Naive B cell (primary cell): Measurements from ENCODE around the gene ELFN2. TPM values are rescaled to one million over a fixed set of nuclear protein-coding genes. Genes with fewer than 3 reads are reported as not detected.

Experiments
- ATAC-seq, 2 donors: fragments of 150-1000 bp; cut with Tn5 transposase; 2 replicates each; pipeline ENCODE4 v1.10.0; 2021; ENCODE audit warnings: low read depth in 2 of 2, mild to moderate bottlenecking in 2 of 2, moderate library complexity in 2 of 2
- DNase-seq: peaks from one replicate; pipeline ENCODE4 v3.0.0; 2022
- H3K27ac Mint-ChIP-seq, 6 donors: one replicate each; pipeline ENCODE4 v1.8.0; 2020 to 2022; ENCODE audit warnings: mild to moderate bottlenecking in 6 of 6, mixed read lengths in 6 of 6, moderate library complexity in 5 of 6, inconsistent platforms in 2 of 6
- H3K27me3 Mint-ChIP-seq, 3 donors: one replicate each; pipeline ENCODE4 v1.8.0; 2021 to 2022; ENCODE audit warnings: mixed read lengths in 3 of 3, mild to moderate bottlenecking in 1 of 3
- H3K36me3 Mint-ChIP-seq, 2 donors: one replicate each; pipeline ENCODE4 v1.8.0; 2020 to 2022; ENCODE audit warnings: mixed read lengths in 2 of 2, inconsistent platforms in 1 of 2, mild to moderate bottlenecking in 1 of 2
- H3K4me1 Mint-ChIP-seq, 3 donors: one replicate each; pipeline ENCODE4 v1.8.0; 2020 to 2022; ENCODE audit warnings: mixed read lengths in 3 of 3, inconsistent platforms in 1 of 3, mild to moderate bottlenecking in 1 of 3, moderate library complexity in 1 of 3
- H3K4me3 Mint-ChIP-seq, 8 donors: one replicate each; pipeline ENCODE4 v1.8.0; 2020 to 2022; ENCODE audit warnings: mild to moderate bottlenecking in 8 of 8, mixed read lengths in 8 of 8, moderate library complexity in 8 of 8, inconsistent platforms in 2 of 8
- H3K9me3 Mint-ChIP-seq, 7 donors: one replicate each; pipeline ENCODE4 v1.8.0; 2020 to 2022; ENCODE audit warnings: mixed read lengths in 7 of 7, mild to moderate bottlenecking in 5 of 7, inconsistent platforms in 2 of 7, moderate library complexity in 1 of 7
- polyA plus RNA-seq, 6 donors: library from polyadenylated mRNA; unstranded; fragments of 300-500 nt; fragmentation: Illumina TruSeq; gene quantifications; one replicate each; pipeline ENCODE4 v1.2.3, GENCODE V29; 2021; ENCODE audit warnings: low read depth in 6 of 6

The ELFN2 gene
- polyA plus RNA-seq, 6 donors from 2014 or later: not detected

DNA sequence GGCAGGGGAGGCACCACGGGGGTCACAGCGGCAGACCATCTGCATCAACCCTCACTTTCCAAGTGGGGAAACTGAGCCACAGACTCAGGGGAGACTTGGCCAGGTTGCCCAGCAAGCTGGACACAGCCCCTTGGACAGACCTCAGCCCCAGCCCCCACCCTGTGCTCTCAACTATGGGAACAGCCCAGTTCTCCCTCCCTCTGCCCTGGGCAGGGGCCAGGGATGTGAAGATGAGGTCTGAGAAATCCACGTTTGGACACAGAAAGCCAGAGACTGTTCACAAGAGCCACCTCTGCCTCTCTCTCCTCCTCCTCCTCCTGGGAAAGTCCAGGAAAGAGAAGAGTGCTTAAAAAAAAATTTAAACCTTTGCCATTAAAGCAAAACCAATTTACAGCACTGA lies 50.1 kb downstream of the ELFN2 start:
- ATAC-seq (no peak), DNase-seq (no peak)
- no peaks in the 10 kb centered on the region for H3K9me3 Mint-ChIP-seq
- peak overlapping the region in 1 of 8 donors; percentile 59 for H3K4me3 Mint-ChIP-seq
- peaks cover 8 to 45% (median 25%) of the 10 kb centered on the region in 3 donors for H3K4me1 Mint-ChIP-seq
- H3K27me3 Mint-ChIP-seq: peaks cover 8 to 68% (median 54%) of the 10 kb centered on the region in 3 donors
- H3K27ac Mint-ChIP-seq: no peak overlapping the region
- no peaks in the 10 kb centered on the region for H3K36me3 Mint-ChIP-seq

- ATAC-seq: no peak
- peaks cover 8 to 40% (median 28%) of the 10 kb centered on the region in 3 donors for H3K4me1 Mint-ChIP-seq
- H3K4me3 Mint-ChIP-seq: peak overlapping the region in 1 of 8 donors; percentile 29
- DNase-seq: no peak
- H3K36me3 Mint-ChIP-seq: no peaks in the 10 kb centered on the region
- H3K27ac Mint-ChIP-seq: peak overlapping the region in 2 of 6 donors; percentile 45 to 73
- H3K27me3 Mint-ChIP-seq: peaks cover 8 to 63% (median 52%) of the 10 kb centered on the region in 3 donors
- H3K9me3 Mint-ChIP-seq: no peaks in the 10 kb centered on the region
These were observed 50.6 kb downstream of the ELFN2 start for GRCh38 chr22:37376643-37377042.

DNA sequence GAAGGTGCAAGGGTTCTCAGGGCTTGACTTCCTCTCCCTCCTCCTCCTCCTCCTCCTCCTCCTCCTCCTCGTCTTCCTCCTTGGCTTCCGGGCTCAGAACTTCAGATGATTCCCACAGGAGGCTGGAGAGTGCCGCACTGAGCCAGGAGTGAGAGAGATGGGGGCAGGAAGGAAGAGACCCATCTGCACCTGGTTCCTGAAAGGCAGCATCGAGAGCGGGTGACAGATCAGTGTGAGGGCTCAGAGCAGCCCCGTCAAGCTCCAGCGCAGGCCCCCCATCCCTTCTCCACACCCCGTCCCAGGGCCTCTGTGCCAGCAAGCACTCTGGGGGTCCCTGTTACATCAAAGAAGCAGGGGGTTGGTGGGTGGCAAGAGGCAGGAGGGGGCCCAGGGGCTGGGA lies 51.5 kb downstream of the ELFN2 start:
- H3K27ac Mint-ChIP-seq: peak overlapping the region in 2 of 6 donors; percentile 75 to 80
- H3K36me3 Mint-ChIP-seq: no peaks in the 10 kb centered on the region
- no peak for ATAC-seq
- H3K27me3 Mint-ChIP-seq: peaks cover 8 to 55% (median 44%) of the 10 kb centered on the region in 3 donors
- no peaks in the 10 kb centered on the region for H3K9me3 Mint-ChIP-seq
- DNase-seq: no peak
- H3K4me3 Mint-ChIP-seq: peak overlapping the region in 1 of 8 donors; percentile 60
- H3K4me1 Mint-ChIP-seq: peaks cover 11 to 38% (median 30%) of the 10 kb centered on the region in 3 donors

- H3K27me3 Mint-ChIP-seq: peaks cover 8 to 51% (median 42%) of the 10 kb centered on the region in 3 donors
- ATAC-seq (no peak), DNase-seq (no peak)
- peaks cover 23 to 49% (median 42%) of the 10 kb centered on the region in 3 donors for H3K4me1 Mint-ChIP-seq
- H3K36me3 Mint-ChIP-seq: no peaks in the 10 kb centered on the region
- no peak overlapping the region for H3K4me3 Mint-ChIP-seq
- no peaks in the 10 kb centered on the region for H3K9me3 Mint-ChIP-seq
- H3K27ac Mint-ChIP-seq: peak overlapping the region in 1 of 6 donors; percentile 60
These were observed 52.7 kb downstream of the ELFN2 start for GRCh38 chr22:37374571-37374970.

DNA sequence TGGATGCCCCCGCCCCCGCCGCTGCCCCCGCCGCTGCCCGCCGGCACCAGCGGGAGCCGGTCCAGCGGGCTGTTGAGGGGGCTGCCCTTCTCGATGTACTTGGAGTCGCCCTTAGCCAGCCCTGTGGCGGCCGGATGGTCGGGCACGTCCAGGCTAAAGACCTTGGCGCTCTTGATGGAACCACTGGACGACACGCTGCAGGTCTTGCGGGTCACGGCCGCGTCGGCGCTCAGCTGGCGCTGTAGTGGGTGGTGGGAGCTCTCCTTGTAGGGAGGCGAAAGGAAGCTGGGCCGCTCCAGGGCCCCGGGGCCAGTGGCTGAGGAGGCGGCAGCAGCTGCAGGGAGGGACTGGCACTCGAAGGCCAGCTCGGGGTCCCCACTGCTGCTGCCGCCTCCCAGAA lies 53.8 kb downstream of the ELFN2 start:
- DNase-seq (no peak), ATAC-seq (no peak)
- H3K4me3 Mint-ChIP-seq: no peak overlapping the region
- H3K27ac Mint-ChIP-seq: no peak overlapping the region
- no peaks in the 10 kb centered on the region for H3K36me3 Mint-ChIP-seq
- peaks cover 8 to 40% (median 31%) of the 10 kb centered on the region in 3 donors for H3K27me3 Mint-ChIP-seq
- H3K4me1 Mint-ChIP-seq: peaks cover 27 to 53% (median 48%) of the 10 kb centered on the region in 3 donors
- no peaks in the 10 kb centered on the region for H3K9me3 Mint-ChIP-seq

GRCh38 chr22:37371911-37372310 lies 55.4 kb downstream of the ELFN2 start:
- no peaks in the 10 kb centered on the region for H3K36me3 Mint-ChIP-seq
- peaks cover 3 to 29% (median 20%) of the 10 kb centered on the region in 3 donors for H3K27me3 Mint-ChIP-seq
- peak overlapping the region in 5 of 6 donors; percentile 75 to 88 (median 79) for H3K27ac Mint-ChIP-seq
- no peak for DNase-seq
- H3K9me3 Mint-ChIP-seq: no peaks in the 10 kb centered on the region
- H3K4me1 Mint-ChIP-seq: peaks cover 32 to 49% (median 45%) of the 10 kb centered on the region in 3 donors
- ATAC-seq: no peak
- peak overlapping the region in 3 of 8 donors; percentile 15 to 69 (median 22) for H3K4me3 Mint-ChIP-seq

GRCh38 chr22:37371491-37371890 lies 55.8 kb downstream of the ELFN2 start:
- ATAC-seq: no peak
- Mint-ChIP-seq H3K27me3 (peaks cover 3 to 24% (median 16%) of the 10 kb centered on the region in 3 donors), H3K9me3 (no peaks in the 10 kb centered on the region), H3K4me1 (peaks cover 36 to 53% (median 49%) of the 10 kb centered on the region in 3 donors), H3K27ac (peak overlapping the region in 5 of 6 donors; percentile 75 to 88 (median 79)), H3K4me3 (peak overlapping the region in 4 of 8 donors; percentile 15 to 87 (median 46)), H3K36me3 (no peaks in the 10 kb centered on the region)
- DNase-seq: no peak

DNA sequence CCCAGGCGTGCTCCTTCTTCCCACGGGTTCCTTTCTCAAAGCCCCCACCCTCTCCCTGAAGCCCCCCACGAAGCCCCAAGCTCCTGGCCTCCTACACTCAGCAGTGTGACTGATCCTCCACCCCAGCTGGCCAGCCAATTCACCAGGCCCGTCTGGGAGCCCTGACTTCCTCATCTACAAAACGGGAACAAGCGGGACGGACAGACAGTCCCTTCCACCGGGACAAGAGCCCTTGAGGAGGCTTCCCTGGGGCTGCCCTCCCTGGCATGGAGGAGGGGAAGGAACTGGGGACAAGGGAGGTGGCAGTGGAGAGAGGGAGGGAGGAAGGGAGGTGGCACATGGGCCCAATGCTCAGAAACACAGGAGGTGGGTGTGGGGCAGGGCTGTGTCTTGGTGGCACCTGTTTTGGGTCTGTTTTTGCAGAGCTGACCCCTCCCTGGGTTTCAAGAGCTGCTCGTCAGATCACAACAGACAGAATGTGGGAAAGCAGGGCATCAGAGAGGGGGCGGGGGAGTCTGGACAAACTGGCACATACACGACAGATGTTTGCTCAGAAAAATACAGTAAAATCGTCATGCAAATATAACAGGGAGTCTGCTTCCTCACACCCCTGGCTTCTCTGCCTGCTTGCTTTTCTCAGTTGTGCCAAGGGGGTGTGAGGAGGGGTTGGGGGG lies 56.8 kb downstream of the ELFN2 start:
- peak overlapping the region in 7 of 8 donors; percentile 35 to 87 (median 75) for H3K4me3 Mint-ChIP-seq
- no peaks in the 10 kb centered on the region for H3K9me3 Mint-ChIP-seq
- no peaks in the 10 kb centered on the region for H3K36me3 Mint-ChIP-seq
- H3K27me3 Mint-ChIP-seq: peaks cover 0 to 15% (median 8%) of the 10 kb centered on the region in 3 donors
- H3K4me1 Mint-ChIP-seq: peaks cover 47 to 58% (median 55%) of the 10 kb centered on the region in 3 donors
- H3K27ac Mint-ChIP-seq: peak overlapping the region; percentile 65 to 93 (median 81)
- DNase-seq (peak; percentile 51), ATAC-seq (peak; percentile 55 to 64)

GRCh38 chr22:37369483-37369882 lies 57.8 kb downstream of the ELFN2 start:
- Mint-ChIP-seq H3K36me3 (no peaks in the 10 kb centered on the region), H3K9me3 (no peaks in the 10 kb centered on the region), H3K4me1 (peaks cover 56 to 64% (median 64%) of the 10 kb centered on the region in 3 donors), H3K27ac (peak overlapping the region in 3 of 6 donors; percentile 39 to 78 (median 64)), H3K27me3 (peaks cover 0 to 7% (median 0%) of the 10 kb centered on the region in 3 donors), H3K4me3 (peak overlapping the region in 4 of 8 donors; percentile 21 to 69 (median 44))
- no peak for DNase-seq
- no peak for ATAC-seq

GRCh38 chr22:37368058-37368457 lies 59.2 kb downstream of the ELFN2 start:
- H3K4me3 Mint-ChIP-seq: peak overlapping the region in 4 of 8 donors; percentile 55 to 71 (median 65)
- H3K4me1 Mint-ChIP-seq: peaks cover 67 to 71% (median 70%) of the 10 kb centered on the region in 3 donors
- H3K36me3 Mint-ChIP-seq: no peaks in the 10 kb centered on the region
- DNase-seq: no peak
- peak overlapping the region in 3 of 6 donors; percentile 40 to 85 (median 60) for H3K27ac Mint-ChIP-seq
- no peak for ATAC-seq
- H3K9me3 Mint-ChIP-seq: no peaks in the 10 kb centered on the region
- H3K27me3 Mint-ChIP-seq: peaks cover 0 to 4% (median 0%) of the 10 kb centered on the region in 3 donors

GRCh38 chr22:37366601-37367000 lies 60.7 kb downstream of the ELFN2 start:
- Mint-ChIP-seq H3K36me3 (no peaks in the 10 kb centered on the region), H3K4me3 (peak overlapping the region in 7 of 8 donors; percentile 29 to 90 (median 73)), H3K9me3 (no peaks in the 10 kb centered on the region), H3K27ac (peak overlapping the region in 5 of 6 donors; percentile 60 to 97 (median 89)), H3K27me3 (peaks cover 0 to 5% (median 0%) of the 10 kb centered on the region in 3 donors), H3K4me1 (peaks cover 69 to 71% (median 70%) of the 10 kb centered on the region in 3 donors)
- no peak for DNase-seq
- no peak for ATAC-seq

- peak; percentile 41 to 44 for ATAC-seq
- H3K27me3 Mint-ChIP-seq: peaks cover 0 to 5% (median 0%) of the 10 kb centered on the region in 3 donors
- H3K36me3 Mint-ChIP-seq: no peaks in the 10 kb centered on the region
- peak overlapping the region in 5 of 6 donors; percentile 44 to 91 (median 60) for H3K27ac Mint-ChIP-seq
- peak; percentile 27 for DNase-seq
- H3K4me3 Mint-ChIP-seq: peak overlapping the region in 7 of 8 donors; percentile 51 to 90 (median 78)
- peaks cover 69 to 72% (median 69%) of the 10 kb centered on the region in 3 donors for H3K4me1 Mint-ChIP-seq
- H3K9me3 Mint-ChIP-seq: no peaks in the 10 kb centered on the region
These were observed 61.3 kb downstream of the ELFN2 start for GRCh38 chr22:37365950-37366349.

DNA sequence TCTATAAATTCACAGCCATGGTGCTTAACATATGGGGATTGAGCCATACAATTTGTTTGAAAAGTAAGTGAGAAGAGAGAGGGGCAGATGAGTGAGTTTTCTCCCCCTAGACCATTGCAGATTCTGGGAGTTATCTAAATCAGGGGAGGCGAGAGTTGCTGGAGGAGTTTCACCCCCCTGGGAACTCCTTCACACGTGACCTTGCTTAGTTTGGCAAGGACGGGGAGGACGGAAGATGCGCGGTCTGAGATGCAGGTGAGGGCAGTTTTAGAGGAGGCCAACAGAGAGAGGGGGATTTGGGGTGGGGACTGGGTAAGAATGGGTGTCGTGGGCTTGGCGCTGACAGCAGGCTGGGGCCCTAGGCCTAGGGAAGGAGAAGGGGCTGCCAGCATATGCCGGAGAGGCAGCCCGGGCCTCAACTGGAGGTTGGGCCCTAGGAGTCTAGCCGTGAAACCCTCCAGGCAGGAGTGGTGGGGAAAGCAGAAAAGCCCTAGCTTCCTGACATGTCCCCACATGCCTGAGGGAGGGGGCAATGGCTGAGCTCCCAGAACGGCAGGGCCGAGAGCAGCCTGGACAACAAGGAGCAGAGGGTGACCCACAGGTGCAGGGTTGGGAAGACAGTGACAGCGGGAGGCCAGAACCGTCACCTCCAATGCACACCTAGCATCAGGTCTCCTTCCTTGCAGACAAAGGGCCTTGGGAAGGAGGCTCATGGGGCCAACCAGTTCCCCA lies 63.9 kb downstream of the ELFN2 start:
- Mint-ChIP-seq H3K36me3 (no peaks in the 10 kb centered on the region), H3K9me3 (no peaks in the 10 kb centered on the region), H3K4me1 (peaks cover 45 to 50% (median 46%) of the 10 kb centered on the region in 3 donors), H3K27me3 (peaks cover 0 to 5% (median 0%) of the 10 kb centered on the region in 3 donors), H3K27ac (peak overlapping the region in 3 of 6 donors; percentile 41 to 89 (median 60)), H3K4me3 (peak overlapping the region in 3 of 8 donors; percentile 6 to 72 (median 47))
- ATAC-seq: no peak
- no peak for DNase-seq
